Measurements from ENCODE around the gene ALLC. TPM values are rescaled to one million over a fixed set of nuclear protein-coding genes. Genes with fewer than 3 reads are reported as not detected.

ALLC gene
- total and polyA plus RNA-seq, 2 experiments from 2014 or later: not detected

GRCh38 chr2:3636586-3637310, 21.3 kb upstream of the ALLC start:
- TF ChIP-seq ETS1 (IDR thresholded peaks at IDR 0.05) (no peak), POLR2AphosphoS5 (IDR thresholded peaks at IDR 0.05; ENCODE audit: low read depth) (no peak), ZNF462 (CRISPR knock-in tag; IDR thresholded peaks at IDR 0.05) (no peak), JUNB (IDR thresholded peaks at IDR 0.05; ENCODE audit: unreplicated experiment) (no peak), CTCF (conservative IDR thresholded peaks at IDR 0.05; ENCODE audit: low read depth in 2 of 2) (no peak), NANOG (IDR thresholded peaks at IDR 0.05; ENCODE audit: borderline replicate concordance) (no peak), STAT1 (IDR thresholded peaks at IDR 0.05; ENCODE audit: unreplicated experiment) (no peak), REST (IDR thresholded peaks at IDR 0.05; ENCODE audit: unreplicated experiment) (no peak), EZH2 (IDR thresholded peaks at IDR 0.05; ENCODE audit: low read depth, unreplicated experiment) (no peak), EZH2phosphoT487 (IDR thresholded peaks at IDR 0.05; ENCODE audit: unreplicated experiment) (no peak), ZNF331 (CRISPR knock-in tag; IDR thresholded peaks at IDR 0.05; ENCODE audit: low read depth) (no peak), CREB1 (CRISPR knock-in tag; IDR thresholded peaks at IDR 0.05; ENCODE audit: low read depth) (no peak), ZNF114 (CRISPR knock-in tag; IDR thresholded peaks at IDR 0.05) (no peak)
- Histone ChIP-seq H3K27ac (ENCODE audit: low read depth) (no peak overlapping the region), H3K79me2 (replicated peaks; ENCODE audit: insufficient read depth) (no peaks in the 10 kb centered on the region), H2AFZ (no peak overlapping the region), H3K9me2 (ENCODE audit: insufficient read depth) (no peaks in the 10 kb centered on the region), H3K36me3 (ENCODE audit: insufficient read depth) (no peaks in the 10 kb centered on the region), H3K27me3 (ENCODE audit: insufficient read depth) (no peaks in the 10 kb centered on the region), H3K4me3 (no peak overlapping the region), H3K4me2 (no peak overlapping the region), H3K4me1 (ENCODE audit: insufficient read depth) (no peaks in the 10 kb centered on the region), H3F3A (replicated peaks; ENCODE audit: low read depth) (no peaks in the 10 kb centered on the region), H4K20me1 (replicated peaks; ENCODE audit: insufficient read depth) (no peaks in the 10 kb centered on the region)
- Mint-ChIP-seq H3K9me3 (no peaks in the 10 kb centered on the region), H3K27me3 (ENCODE audit: insufficient read depth, low read depth, poor library complexity) (peaks cover 13% of the 10 kb centered on the region), H3K4me3 (no peak overlapping the region), H3K4me1 (peaks cover 4% of the 10 kb centered on the region; the same call in 2 of the 3 replicates), H3K36me3 (ENCODE audit: low read depth) (no peaks in the 10 kb centered on the region; the same call in 2 of the 3 replicates), H3K27ac (no peak overlapping the region)
- ATAC-seq: no peak
- no peak for DNase-seq (ENCODE audit: low spot score)

Data from GM23338 (cell line).